Measurements from ENCODE around the gene KIF25. TPM values are rescaled to one million over a fixed set of nuclear protein-coding genes. Genes with fewer than 3 reads are reported as not detected.

The KIF25 gene
- total and polyA plus RNA-seq, 7 donors, result 0.10 to 0.43 (median 0.20) TPM; not detected in 2

DNA sequence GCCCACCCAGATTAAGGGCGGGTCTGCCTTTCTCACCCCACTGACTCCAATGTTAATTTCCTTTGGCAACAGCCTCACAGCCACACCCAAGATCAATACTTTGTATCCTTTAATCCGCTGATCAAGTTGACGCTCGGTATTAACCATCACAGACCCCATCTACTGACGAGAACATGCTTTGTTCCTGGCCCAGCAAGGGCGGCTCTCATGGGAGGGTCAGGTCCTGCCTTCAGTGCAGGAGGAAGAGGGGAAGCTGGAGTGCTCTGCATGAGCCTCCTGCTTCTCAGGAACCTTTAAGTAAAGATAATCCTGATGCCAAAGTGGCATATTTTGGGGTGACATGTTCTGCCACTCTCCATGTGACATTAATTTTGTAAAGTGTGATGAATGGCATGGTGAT, 8.3 kb downstream of the KIF25 start:
- TF ChIP-seq, protein P1, sequence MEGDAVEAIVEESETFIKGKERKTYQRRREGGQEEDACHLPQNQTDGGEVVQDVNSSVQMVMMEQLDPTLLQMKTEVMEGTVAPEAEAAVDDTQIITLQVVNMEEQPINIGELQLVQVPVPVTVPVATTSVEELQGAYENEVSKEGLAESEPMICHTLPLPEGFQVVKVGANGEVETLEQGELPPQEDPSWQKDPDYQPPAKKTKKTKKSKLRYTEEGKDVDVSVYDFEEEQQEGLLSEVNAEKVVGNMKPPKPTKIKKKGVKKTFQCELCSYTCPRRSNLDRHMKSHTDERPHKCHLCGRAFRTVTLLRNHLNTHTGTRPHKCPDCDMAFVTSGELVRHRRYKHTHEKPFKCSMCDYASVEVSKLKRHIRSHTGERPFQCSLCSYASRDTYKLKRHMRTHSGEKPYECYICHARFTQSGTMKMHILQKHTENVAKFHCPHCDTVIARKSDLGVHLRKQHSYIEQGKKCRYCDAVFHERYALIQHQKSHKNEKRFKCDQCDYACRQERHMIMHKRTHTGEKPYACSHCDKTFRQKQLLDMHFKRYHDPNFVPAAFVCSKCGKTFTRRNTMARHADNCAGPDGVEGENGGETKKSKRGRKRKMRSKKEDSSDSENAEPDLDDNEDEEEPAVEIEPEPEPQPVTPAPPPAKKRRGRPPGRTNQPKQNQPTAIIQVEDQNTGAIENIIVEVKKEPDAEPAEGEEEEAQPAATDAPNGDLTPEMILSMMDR (IDR thresholded peaks at IDR 0.05), result no peak
- Histone ChIP-seq H3K4me1 (no peaks in the 10 kb centered on the region), H3K4me3 (no peak overlapping the region), H3K27ac (no peak overlapping the region), H3K36me3 (ENCODE audit: insufficient read depth in 1 of 2, low read depth in 1 of 2) (no peaks in the 10 kb centered on the region), H3K27me3 (ENCODE audit: insufficient read depth in 3 of 3, low read length in 2 of 3) (no peaks in the 10 kb centered on the region), H3K9me3 (peaks cover 15% of the 10 kb centered on the region)
- ATAC-seq, result no peak
- DNase-seq, result no peak
- intact Hi-C loops (cut with DNase I), result no loop called here
- WGBS, 3 donors, result 91 to 94% (median 94%) methylated on average over 6 of the region's 6 CpGs

DNA sequence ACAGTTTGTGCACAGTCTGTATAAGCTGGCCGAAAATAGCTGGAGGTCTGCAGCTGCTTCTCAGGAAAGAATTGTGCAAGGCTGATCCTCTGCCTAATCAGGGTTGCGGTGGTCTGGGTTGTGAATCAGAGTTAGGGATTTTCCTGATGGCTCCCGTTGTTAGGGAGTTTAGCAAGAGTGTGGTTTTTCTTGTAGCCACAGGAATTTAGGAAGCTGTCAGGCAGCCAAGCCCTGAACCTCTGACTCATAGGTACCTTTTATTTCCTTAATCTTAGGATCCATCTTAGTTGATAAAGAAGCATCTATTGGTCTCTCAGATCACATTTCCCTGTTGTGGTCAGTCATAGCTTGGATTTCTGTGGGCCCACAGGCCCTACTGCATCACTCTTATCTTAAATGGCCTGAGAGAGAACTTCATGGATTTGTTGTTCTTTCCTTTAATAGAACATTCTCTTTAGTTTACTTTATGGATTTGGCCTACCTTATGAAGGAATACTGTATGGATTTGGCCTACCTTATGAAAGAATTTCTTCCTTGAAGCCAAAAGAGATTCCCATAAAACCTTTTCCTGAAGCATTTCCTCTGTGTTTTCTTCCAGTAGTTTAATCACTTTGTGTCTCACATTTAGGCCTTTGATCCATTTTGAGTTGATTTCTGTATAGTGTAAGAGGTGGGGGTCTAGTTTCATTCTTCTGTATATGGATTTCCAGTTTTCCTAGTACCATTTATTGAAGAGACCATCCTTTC, 10.3 kb downstream of the KIF25 start:
- Histone ChIP-seq H3K27ac (no peak overlapping the region), H3K9me3 (peaks cover 29% of the 10 kb centered on the region), H3K4me1 (no peaks in the 10 kb centered on the region), H3K36me3 (ENCODE audit: insufficient read depth in 1 of 2, low read depth in 1 of 2) (no peaks in the 10 kb centered on the region), H3K4me3 (no peak overlapping the region), H3K27me3 (ENCODE audit: insufficient read depth in 3 of 3, low read length in 2 of 3) (no peaks in the 10 kb centered on the region)
- TF ChIP-seq, protein P1 (IDR thresholded peaks at IDR 0.05), result no peak
- DNase-seq, result no peak
- WGBS, 3 donors, result 22 to 32% (median 24%) methylated on average over 3 of the region's 3 CpGs
- ATAC-seq, result peak; percentile 54 to 90 (median 69)
- intact Hi-C loops (cut with DNase I), result no loop called here

DNA sequence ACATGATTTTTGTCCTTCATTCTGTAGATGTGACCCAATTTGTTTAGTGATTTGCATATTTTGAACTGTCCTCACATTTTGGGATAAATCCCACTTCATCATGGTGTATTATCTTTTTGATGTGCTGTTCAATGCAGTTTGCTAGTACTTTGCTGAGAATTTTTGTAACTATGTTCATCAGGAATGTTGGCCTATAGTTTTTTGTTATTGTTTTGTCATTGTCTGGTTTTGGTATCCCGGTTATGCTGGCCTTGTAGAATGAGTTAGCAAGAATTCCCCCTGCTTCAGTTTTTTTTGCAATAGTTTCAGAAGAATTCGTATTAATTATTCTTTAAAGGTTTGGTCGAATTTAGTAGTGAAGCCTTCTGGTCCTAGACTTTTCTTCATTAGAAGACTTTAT, 11.9 kb downstream of the KIF25 start:
- Histone ChIP-seq H3K27ac (no peak overlapping the region), H3K27me3 (ENCODE audit: insufficient read depth in 3 of 3, low read length in 2 of 3) (no peaks in the 10 kb centered on the region), H3K36me3 (ENCODE audit: insufficient read depth in 1 of 2, low read depth in 1 of 2) (no peaks in the 10 kb centered on the region), H3K4me1 (no peaks in the 10 kb centered on the region), H3K4me3 (no peak overlapping the region), H3K9me3 (peaks cover 29% of the 10 kb centered on the region)
- TF ChIP-seq, protein P1 (IDR thresholded peaks at IDR 0.05), result no peak
- DNase-seq (no peak), ATAC-seq (no peak)
- 91 to 93% (median 93%) methylated on average over 3 of the region's 3 CpGs for WGBS, 3 donors
- intact Hi-C loops (cut with DNase I), result no loop called here

DNA sequence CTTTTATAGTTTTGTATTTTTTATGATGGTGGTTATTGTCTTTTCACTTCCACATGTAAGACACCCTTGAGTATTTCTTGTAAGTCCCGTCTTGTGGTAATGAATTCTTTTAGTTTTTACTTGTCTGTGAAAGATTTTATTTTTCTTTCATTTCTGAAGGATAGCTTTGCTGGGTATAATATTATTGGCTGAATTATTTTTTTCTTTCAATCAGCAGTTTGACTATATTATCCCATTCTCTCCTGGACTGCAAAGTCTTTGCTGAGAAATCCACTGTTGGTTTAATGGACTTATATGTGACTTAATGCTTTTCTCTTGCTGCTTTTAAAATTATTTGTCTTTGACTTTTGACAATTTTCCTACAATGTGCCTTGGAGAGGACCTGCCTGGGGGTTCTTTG, 13.8 kb downstream of the KIF25 start:
- 88 to 100% (median 95%) methylated on average over 1 of the region's 1 CpG for WGBS, 3 donors
- H3K4me3 ChIP-seq, result no peak overlapping the region

More for the DNA sequence above, 13.8 kb downstream of the KIF25 start:
- Histone ChIP-seq H3K36me3 (ENCODE audit: insufficient read depth in 1 of 2, low read depth in 1 of 2) (no peaks in the 10 kb centered on the region), H3K27ac (no peak overlapping the region), H3K9me3 (peaks cover 29% of the 10 kb centered on the region), H3K27me3 (ENCODE audit: insufficient read depth in 3 of 3, low read length in 2 of 3) (peaks cover 0 to 3% (median 1%) of the 10 kb centered on the region in 3 donors), H3K4me1 (no peaks in the 10 kb centered on the region)
- no peak for ATAC-seq
- DNase-seq, result no peak
- intact Hi-C loops (cut with DNase I), result no loop called here
- TF ChIP-seq, protein P1 (IDR thresholded peaks at IDR 0.05), result no peak
